Superior temporal gyrus (tissue), 1 donor: Measurements from ENCODE around the gene CDYL.

ENCODE experiments used
- DNase-seq: peaks from one replicate; pipeline ENCODE4 v3.0.0-alpha.2; 2016; ENCODE audit errors: extremely low spot score

The CDYL gene

GRCh38 chr6:4935975-4936680 is 159.9 kb downstream of the CDYL start:
- DNase-seq, result no peak

GRCh38 chr6:4936681-4937041 is 160.5 kb downstream of the CDYL start:
- peak; percentile 82 for DNase-seq

GRCh38 chr6:4937414-4937813 is 161.2 kb downstream of the CDYL start:
- no peak for DNase-seq

GRCh38 chr6:4939241-4939640 is 163.0 kb downstream of the CDYL start:
- DNase-seq, result no peak

GRCh38 chr6:4940416-4940815 is 164.2 kb downstream of the CDYL start:
- no peak for DNase-seq

GRCh38 chr6:4941782-4942672 is 165.8 kb downstream of the CDYL start:
- DNase-seq, result no peak

- DNase-seq, result no peak
These were observed 166.4 kb downstream of the CDYL start for GRCh38 chr6:4942673-4943009.

GRCh38 chr6:4943716-4944115 is 167.5 kb downstream of the CDYL start:
- DNase-seq, result no peak

- DNase-seq, result no peak
These were observed 168.1 kb downstream of the CDYL start for GRCh38 chr6:4944325-4944724.

- no peak for DNase-seq
These were observed 170.3 kb downstream of the CDYL start for GRCh38 chr6:4946521-4946920.

GRCh38 chr6:4947716-4948115 is 171.5 kb downstream of the CDYL start:
- DNase-seq, result no peak

GRCh38 chr6:4948781-4949450 is 172.7 kb downstream of the CDYL start:
- no peak for DNase-seq

GRCh38 chr6:4950076-4950475 is 173.9 kb downstream of the CDYL start:
- no peak for DNase-seq

GRCh38 chr6:4950836-4951533 is 174.8 kb downstream of the CDYL start:
- no peak for DNase-seq

GRCh38 chr6:4953440-4953839 is 177.2 kb downstream of the CDYL start:
- no peak for DNase-seq

- no peak for DNase-seq
These were observed 180.4 kb downstream of the CDYL start for GRCh38 chr6:4956625-4957024.

GRCh38 chr6:4957521-4958231 is 181.5 kb downstream of the CDYL start:
- DNase-seq, result no peak

GRCh38 chr6:4958624-4959023 is 182.4 kb downstream of the CDYL start:
- DNase-seq, result no peak

- no peak for DNase-seq
These were observed 185.3 kb downstream of the CDYL start for GRCh38 chr6:4961322-4962168.

- DNase-seq, result no peak
These were observed 186.7 kb downstream of the CDYL start for GRCh38 chr6:4962905-4963304.
